GM21381 (cell line): Measurements from ENCODE around the gene MTHFR.

Experiments used
- ATAC-seq: cut with Tn5 transposase; IDR thresholded peaks from one replicate; pipeline ENCODE4 v1.9.1; 2021; ENCODE audit warnings: mild to moderate bottlenecking, moderate library complexity; ENCODE audit not compliant: unreplicated experiment

The MTHFR gene

GRCh38 chr1:11736746-11737639 lies 68.8 kb downstream of the MTHFR start:
- no peak for ATAC-seq

- peak; percentile 68 for ATAC-seq
Observed at GRCh38 chr1:11735854-11736745, 69.7 kb downstream of the MTHFR start, which contains the start of gene AGTRAP. TSS of gene AGTRAP (plus strand) at chr1:11736136. CDS start at chr1:11736209, 73 bp downstream.
